ENCODE measurements around the gene KEAP1.
"Not testable (repeated sequence)": the region's sequence is repeated elsewhere in the genome, so short reads cannot be mapped to it uniquely, and the experiment has no call there.

The KEAP1 gene

DNA sequence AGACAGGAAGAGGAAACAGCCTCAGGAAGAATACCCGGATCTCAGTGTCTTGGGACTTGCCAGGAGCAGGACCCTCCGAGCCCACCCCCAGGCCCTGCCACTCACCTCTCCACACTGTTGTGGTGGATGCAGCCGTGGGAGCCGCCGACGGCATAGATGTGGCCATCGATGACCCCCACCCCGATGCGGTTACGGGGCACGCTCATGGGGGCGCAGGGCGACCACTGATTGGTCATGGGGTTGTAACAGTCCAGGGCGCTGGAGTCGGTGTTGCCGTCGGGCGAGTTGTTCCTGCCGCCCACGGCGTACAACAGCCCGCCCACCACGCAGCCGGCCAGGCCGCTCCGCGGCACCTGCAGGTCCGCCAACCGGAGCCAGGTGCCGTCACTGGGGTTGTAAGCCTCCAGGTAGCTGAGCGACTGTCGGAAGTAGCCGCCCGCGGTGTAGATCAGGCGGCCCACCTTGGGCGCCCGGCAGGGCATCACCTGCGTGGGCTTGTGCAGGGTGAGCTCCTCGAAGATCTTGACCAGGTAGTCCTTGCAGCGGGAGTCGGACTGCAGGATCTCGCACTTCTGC, 11.6 kb downstream of the KEAP1 start:
- no peak for DNase-seq

DNA sequence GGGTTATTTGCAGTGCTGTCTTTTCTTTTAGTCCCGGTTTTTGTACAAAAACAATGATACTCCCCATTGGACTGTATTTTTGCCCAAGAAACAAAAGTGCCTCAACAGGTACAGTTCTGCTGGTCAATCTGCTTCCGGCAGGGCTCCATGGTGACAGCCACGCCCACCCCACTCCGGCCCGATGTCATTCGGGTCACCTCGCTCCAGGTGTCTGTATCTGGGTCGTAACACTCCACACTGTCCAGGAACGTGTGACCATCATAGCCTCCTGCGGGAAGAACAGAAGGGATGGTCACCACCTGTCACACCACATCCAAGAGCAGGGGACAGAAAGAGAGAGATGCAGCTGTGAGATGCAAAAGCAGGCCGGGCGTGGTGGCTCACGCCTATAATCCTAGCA, 16.6 kb downstream of the KEAP1 start:
- DNase-seq = no peak

DNA sequence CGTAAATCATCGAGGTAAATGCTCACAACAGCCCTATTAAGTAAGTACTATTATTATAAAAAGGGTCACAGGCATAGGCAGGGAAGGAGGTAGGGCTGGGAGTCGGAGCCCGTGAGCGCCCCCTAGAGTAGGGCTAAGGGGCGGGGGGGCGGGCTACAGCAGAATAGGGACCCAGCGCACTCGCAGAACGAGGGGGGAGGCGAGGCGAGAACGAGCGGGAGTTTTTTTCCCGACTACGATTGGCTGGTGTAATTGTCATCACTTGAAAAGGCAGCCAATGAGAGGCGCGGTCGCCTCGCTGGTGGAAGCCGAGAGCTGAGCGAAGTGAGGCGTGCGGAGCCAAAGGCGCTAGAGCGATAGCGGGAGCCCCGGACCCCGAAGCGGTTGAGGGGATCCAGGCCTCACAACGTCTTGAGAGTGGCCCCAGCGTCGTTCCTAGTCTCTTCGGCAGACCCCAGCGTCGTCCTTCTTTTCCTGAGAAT, 24.2 kb downstream of the KEAP1 start:
- peak; percentile 92 to 95 for DNase-seq

DNA sequence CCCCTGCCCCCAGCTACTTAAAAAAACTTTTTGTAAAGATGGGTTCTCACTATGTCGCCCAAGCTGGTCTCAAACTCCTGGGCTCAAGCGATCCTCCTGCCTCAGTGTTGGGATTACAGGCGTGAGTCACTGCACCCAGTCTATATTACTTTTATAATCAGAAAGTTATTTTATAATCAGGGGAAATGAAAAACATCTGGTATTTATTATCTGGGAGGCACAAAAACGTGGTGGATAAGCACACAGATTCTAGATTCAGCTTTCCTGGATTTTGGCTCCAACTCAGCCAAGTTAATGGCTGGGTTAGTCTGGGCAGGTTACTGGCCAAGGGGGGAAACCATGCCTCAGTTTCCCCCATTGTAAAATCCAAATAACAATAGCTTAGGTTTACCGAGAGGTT, 24.7 kb downstream of the KEAP1 start:
- no peak for DNase-seq

DNA sequence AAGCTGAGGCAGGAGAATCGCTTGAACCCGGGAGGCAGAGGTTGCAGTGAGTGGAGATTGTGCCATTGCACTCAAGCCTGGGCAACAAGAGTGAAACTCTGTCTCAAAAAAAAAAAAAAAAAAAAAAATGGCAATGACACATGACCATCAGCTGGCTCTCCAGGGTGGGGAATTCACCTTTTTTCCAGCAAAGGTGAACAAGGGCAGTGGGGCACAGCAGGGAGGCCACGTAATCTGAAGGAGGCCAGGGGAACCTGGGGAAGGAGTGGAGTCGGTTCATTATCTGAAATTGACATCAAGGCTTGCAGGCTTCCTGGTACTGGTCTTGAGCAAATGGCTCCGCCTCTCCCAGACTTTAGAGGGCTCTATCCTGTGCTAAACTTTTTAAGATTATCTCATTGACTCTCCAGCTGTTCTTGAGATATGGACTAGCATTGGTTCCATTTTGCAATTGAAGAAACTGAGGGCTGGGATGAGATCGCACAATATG, 28.1 kb downstream of the KEAP1 start:
- no peak for DNase-seq

DNA sequence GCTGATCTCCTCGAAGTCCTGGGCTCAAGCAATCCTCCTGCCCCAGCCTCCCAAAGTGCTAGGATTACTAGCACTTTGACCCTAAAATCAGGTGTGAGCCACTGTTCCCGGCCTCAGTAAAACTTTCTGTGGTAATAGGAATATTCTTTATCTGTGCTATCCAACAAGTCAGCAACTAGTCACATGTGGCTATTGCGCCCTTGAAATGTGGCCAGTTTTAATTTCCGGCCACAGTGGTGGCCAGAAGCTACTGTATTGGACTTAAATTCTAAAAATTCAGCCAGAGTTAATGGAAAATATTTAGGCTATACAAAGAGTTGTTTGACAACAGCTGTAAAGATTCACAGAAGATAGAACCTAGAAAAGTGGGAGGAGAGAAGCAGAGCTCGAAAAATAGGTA, 30.0 kb downstream of the KEAP1 start:
- no peak for DNase-seq

DNA sequence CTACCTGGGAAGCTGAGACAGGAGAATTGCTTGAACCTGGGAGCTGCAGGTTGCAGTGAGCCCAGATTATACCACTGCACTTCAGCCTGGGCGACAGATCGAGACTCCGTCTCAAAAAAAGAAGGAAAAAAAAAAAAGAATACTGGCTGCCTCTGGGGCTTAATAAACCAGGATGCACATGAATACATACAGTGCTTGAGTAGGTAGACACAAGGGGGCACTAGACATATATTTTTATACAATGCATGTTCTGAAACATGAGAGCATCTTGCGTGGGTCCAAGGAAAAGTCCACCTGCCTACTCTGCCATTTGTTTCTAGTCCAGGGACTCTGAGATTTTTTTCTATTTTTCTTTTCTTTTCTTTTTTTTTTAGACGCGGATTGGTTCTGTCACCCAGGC, 31.2 kb downstream of the KEAP1 start:
- peak in 1 of 2 donors; percentile 47 for DNase-seq

DNA sequence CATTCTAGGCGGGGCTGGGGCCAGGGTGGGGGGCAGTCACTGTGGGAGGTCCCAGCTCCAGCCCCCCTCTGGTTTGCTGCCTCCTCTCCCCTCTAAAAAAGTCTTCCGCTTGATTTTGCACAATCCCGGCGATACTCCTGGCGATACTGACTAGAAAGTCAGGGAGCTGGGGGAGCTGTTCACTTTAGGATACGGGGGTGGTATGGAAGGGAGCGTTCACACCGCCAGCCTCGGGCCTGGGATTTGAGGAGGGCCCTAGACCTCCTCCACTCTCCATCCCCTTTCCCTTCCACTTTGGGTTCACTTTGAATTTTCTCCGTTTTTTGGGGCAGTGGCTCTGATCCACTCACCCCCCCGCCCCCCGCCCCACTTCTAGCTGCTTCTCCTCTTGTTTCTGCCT, 35.0 kb downstream of the KEAP1 start:
- no peak for DNase-seq

DNA sequence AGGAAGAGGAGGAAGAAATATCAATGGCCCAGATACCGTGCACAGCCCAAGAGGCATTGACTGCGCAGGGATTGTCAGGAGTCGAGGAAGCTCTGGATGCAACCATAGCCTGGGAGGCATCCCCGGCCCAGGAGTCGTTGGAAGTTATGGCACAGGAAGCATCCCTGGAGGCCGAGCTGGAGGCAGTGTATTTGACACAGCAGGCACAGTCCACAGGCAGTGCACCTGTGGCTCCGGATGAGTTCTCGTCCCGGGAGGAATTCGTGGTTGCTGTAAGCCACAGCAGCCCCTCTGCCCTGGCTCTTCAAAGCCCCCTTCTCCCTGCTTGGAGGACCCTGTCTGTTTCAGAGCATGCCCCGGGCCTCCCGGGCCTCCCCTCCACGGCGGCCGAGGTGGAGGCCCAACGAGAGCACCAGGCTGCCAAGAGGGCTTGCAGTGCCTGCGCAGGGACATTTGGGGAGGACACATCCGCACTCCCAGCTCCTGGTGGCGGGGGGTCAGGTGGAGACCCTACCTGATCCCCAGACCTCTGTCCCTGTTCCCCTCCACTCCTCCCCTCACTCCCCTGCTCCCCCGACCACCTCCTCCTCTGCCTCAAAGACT, 36.0 kb downstream of the KEAP1 start:
- DNase-seq = no peak

DNA sequence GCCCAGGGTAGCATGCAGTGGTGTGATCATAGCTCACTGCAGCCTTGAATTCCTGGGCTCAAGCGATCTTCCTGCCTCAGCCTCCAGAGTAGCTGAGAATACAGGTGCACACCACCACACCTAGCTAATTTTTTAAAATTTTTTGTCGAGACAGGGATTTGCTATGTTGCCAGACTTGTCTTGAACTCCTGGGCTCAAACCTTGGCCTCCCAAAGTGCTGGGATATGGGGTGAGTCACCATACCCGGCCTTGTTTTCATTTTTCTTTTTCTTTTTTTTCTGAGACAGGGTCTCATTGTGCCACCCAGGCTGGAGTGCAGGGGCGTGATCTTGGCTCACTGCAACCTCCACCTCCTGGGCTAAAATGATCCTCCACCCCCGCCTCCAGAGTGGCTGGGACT, 38.7 kb downstream of the KEAP1 start:
- no peak for DNase-seq

DNA sequence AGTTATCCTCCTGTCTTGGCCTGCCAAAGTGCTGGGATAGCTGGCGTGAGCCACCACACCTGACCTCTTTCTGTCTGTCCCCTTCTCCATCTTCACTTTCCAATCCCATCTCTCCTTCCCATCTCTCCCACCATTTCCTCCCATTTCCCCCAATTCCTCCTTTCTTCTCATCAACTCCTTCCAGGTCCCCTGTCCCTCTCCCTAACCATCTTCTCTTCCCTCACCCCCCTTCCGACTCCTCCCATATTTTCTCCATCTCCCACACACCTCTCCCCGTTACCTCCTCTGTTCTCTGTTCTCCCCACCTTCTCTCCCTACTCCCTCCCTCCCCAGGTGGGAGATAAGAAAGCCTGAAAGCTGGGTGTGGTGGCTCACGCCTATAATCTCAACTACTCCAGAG, 40.6 kb downstream of the KEAP1 start:
- DNase-seq = no peak

DNA sequence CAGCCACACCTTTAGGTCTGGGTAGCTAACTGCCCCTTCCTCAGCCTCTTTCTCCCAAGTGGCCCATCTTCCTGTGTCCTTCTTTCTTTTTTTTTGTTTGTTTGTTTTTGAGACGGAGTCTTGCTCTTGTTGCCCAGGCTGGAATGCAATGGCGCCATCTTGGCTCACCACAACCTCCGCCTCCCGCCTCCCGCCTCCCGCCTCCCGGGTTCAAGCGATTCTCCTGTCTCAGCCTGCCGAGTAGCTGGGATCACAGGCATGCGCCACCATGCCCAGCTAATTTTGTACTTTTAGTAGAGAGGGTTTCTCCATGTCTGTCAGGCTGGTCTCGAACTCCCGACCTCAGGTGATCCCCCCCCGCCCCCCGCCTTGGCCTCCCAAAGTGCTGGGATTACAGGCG, 41.1 kb downstream of the KEAP1 start:
- DNase-seq = not testable (repeated sequence)

DNA sequence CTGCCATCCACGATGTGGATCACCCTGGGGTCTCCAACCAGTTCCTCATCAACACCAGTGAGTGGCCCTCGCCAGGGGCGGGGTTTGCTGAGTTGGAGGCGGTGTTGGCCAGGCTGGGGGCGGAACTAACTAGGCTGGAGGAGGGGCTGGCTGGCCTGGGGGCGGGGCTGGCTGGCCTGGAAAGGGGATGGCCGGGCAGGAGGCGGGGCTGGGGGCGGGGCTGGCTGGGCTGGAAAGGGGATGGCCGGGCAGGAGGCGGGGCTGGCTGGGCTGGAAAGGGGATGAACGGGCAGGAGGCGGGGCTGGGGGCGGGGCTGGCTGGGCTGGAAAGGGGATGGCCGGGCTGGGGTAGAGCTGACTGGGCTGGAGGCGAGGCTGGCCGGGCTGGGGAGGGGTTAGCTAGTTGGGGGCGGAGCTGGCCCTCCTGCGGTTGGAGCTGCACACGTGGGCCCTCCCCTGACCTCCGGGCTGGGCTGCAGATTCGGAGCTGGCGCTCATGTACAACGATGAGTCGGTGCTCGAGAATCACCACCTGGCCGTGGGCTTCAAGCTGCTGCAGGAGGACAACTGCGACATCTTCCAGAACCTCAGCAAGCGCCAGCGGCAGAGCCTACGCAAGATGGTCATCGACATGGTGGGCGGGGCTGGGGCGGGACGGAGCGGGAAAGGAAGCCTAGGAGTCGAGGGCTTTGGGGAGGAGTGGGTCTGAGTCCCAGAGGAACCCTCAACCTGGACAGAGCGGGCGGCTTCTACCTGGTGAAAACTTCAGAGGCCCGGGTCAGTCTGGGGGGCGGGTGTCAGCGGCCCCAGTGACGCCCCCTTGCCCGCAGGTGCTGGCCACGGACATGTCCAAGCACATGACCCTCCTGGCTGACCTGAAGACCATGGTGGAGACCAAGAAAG, 41.9 kb downstream of the KEAP1 start:
- DNase-seq = peak; percentile 91

DNA sequence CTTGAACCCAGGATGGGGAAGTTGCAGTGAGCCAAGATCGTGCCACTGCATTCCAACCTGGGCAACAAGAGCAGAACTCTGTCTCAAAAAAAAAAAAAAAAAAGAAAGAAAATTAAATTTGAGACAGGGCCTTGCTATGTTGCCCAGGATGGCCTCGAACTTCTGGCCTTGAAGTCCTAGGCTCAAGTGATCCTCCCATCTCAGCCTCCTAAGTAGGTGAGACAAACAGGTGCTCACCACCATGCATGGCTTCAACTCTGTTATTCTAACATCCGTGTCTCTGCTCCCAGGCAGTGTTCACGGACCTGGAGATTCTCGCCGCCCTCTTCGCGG, 42.5 kb downstream of the KEAP1 start:
- no peak for DNase-seq

DNA sequence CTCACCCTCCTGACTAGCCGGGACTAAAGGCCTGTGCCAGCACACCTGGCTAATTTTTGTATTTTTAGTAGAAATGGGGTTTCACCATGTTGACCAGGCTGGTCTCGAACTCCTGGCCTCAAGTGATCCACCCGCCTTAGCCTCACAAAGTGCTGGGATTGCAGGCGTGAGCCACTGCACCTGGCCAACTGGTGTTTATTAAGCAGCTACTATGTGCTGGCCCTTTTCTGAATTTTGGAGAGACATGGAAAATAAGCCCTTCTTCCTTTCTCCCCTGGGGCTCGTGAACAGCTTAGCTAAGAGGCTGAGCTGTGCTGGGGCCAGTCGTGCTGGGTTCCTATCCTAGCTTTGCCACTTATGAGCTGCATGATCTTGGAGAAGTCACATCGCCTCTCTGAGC, 44.4 kb downstream of the KEAP1 start:
- DNase-seq = not testable (repeated sequence)

DNA sequence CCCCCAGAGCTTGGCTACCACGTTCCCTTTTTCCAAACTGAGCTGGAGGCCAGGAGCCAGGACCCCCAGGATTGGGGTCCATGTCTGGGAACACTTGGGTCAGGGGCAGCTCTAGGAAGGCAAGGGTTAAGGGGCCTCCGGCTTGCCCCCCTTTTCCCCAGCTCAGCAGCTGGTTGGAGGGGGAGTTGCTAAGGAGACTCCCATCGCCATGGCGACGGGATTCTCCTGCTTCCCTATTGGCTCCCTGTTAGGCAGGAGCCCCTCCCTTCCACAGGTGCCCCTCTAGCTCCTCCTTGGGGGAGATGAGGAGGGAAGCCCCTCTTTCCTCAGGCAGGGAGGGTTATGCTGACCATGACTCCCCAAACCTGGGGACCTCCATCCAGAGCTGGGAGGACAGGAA, 48.9 kb downstream of the KEAP1 start:
- DNase-seq = no peak

DNA sequence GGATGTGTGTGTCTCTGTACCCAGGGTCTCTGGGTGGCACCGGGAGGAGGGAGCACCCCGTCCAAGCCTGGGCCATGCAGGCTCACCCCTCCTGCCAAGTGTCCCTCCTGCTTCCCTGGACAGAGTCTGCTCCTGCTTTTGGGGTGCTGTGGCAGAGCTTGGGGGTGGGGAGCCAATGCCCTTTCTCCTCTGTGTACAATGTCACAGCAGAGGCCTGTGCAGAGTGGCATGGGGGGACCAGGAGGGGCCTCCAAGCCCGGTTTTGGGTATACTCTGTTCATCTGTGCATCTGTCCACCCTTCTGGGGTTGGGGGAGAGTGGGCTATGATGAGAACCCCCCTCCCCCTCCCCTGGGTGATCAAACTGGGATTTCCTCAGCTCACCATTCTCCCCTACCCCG, 49.3 kb downstream of the KEAP1 start:
- no peak for DNase-seq

DNA sequence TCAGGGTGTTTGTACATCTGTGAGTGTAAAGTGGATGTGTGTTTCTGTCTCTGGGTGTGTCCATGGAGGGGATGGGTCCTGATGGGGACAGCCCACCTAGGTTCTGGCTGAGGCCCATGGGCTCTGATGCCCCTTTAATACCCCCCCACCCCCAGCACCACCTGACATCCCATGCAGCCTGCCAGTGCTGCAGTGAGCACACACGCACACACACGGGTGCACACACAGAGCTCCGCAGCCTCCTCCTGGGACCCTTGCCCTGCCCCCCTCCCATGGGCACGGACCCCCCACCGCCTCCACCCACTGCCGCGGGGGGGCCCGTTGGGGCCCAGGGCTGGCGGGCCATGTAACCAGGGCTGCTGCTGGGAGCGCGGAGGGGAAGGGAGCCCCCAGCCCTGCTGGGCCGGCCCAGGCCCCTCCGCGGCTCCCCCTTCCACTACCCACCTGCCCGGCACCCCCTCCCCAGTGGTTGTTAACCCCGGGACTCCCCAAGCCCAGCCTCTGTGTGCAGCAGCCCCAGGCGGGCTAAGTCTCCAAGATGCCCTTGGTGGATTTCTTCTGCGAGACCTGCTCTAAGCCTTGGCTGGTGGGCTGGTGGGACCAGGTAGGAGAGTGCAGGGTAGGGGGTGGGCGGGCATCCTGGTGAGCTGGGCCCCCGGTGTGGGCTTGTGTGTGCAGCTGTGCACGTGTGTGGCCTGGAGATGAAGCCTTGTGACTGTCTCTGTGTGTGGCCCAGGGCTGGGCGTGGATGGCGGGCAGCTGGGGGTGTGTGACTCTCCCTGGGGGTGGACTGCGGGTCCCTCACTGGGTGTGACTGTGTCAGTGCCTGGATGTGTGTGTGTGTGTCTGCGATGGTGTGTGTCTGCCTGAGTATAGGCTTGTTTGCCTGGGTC, 50.2 kb downstream of the KEAP1 start:
- no peak for DNase-seq

DNA sequence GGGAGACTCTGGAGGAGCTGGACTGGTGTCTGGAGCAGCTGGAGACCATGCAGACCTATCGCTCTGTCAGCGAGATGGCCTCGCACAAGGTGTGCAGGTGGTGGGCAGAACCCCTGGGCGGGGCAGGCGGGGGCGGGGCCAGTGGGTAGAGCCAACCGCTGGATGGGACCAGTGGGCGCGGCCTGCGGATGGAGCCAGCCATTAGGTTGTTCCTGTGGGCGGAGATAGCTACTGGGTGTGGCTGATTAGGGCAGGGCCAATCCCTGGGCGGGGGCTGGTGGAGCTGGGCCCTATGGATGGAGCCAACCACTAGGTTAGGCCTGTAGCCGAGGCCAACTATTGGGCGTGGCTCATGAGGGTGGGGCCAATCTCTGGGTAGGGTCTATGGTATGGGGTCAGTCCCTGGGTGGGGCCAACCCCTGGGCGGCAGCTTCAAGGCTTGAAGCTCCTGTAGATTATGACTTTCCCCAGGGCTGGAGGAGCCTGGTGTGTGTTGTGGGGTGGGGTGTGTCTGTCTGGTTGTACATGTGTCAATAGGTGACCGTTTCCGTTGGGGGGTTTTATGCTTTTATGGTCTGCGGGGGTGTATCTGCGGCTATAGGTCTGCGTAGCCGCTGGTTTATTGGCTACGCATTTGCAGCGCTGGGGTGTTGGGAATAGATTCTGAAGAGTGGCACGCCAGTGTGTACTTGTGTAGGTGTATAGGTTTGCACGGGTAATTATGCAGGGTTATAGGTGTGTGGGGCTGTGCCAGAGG, 52.1 kb downstream of the KEAP1 start:
- DNase-seq = no peak

DNA sequence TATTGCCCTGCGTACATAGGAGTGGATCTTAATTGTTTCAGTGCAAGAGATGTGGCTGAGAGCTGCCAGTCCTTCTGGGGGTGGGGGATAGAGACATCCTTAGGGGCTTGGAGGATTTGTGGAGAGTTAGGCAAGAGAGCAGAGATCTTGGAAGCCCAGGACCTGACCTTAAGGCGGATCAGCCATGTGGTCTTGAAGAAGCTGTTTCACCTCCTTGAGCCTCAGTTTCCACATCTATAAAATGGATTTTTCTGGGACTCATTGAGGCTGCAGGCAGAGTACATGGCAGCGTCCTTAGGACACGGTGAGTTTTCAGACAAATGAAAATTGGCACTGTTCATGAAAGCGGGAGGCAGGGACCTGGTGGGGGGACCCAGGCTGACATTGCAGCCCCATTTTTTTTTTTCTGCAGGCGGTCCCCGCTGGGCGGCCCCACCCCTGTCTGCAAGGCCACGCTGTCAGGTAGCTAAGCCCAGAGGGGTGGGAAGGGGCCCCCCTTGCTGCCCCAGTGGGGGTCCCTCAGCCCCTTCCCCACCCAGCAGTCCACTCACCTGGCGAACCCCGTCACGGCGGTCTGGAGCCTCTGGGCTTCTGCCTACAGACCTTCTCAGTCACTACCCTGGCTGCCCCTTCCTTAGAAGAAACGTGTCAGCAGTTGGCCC, 52.8 kb downstream of the KEAP1 start:
- DNase-seq = no peak

DNA sequence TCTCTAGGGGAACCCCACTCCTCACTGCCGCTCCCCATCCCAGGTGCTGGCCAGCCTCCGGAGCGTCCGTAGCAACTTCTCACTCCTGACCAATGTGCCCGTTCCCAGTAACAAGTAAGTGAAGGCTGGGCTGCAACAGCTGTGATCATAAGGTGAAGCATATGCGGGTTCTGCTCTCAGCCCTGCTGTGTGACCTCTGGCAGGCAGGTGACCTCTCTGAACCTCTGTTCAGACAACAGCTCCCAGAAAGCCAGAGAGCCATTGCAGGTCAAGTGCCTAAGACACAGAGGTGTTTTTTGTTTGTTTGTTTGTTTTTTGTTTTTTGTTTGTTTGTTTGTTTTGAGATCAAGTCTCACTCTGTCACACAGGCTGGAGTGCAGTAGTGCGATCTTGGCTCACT, 54.1 kb downstream of the KEAP1 start:
- no peak for DNase-seq

DNA sequence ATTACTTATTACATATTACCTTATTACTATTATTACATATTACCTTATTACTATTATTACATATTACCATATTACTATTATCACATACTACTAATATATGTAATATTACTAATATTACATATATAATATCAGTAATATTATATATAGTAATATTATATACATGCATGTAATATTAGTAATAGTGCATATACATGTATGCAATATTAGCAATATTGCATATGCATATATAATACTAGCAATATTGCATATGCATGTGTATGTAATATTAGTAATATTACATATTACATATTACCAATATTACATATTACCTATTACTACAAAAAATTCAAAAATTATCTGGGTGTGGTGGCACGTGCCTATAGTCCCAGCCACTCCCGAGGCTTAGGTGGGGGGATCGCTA, 60.5 kb downstream of the KEAP1 start:
- no peak for DNase-seq
